Measurements from ENCODE around the gene AGPAT2. TPM values are rescaled to one million over a fixed set of nuclear protein-coding genes. Genes with fewer than 3 reads are reported as not detected.

The AGPAT2 gene
- total RNA-seq, 1 experiment from 2014 or later, result 124 TPM

DNA sequence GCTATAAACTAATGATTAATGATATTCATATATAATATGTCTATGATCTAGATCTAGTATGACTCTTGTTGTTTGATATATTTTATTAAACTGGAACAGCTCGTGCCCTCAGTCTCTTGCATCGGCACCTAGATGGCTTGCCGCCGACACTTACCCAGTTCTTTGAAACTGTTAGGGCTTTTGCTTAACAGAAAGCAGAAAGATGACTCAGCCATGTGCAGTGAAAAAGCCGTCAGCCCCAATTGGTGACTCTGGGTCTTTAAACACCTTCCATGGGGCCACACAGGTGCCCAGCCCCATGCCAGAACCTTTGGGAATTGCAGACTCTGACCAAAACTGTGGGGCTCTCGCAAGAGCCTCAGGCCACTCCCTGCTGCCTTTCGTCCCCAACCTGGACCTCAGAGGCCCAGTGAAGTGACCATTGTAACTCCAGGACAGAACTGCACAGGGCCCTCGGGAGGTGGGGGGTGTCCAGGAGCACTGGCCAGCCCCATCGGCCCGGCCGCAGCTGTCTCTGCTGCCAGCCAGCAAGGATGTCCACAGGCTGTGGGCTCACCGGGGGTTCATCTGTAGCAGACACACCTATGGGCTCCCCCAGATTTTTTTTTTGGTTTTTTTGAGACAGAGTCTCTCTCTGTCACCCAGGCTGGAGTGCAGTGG, 47.7 kb upstream of the AGPAT2 start:
- peaks cover 17% of the 10 kb centered on the region for H3F3A ChIP-seq (ENCODE audit: insufficient read depth, low read depth)
- H3K4me1 ChIP-seq (replicated peaks; ENCODE audit: insufficient read depth), result no peaks in the 10 kb centered on the region
- H3K27ac ChIP-seq, result no peak overlapping the region
- H4K20me1 ChIP-seq (ENCODE audit: insufficient read depth), result no peaks in the 10 kb centered on the region
- ChIA-PET POLR2A (ENCODE audit: unreplicated experiment) (interaction anchor here (0.7 kb wide), 1 partner anchor 12 kb away, joined by 3 read pairs; no protein-coding TSS in a partner anchor), CTCF (no interaction called here)
- H2AFZ ChIP-seq, result no peak overlapping the region
- no peak overlapping the region for H3K4me2 ChIP-seq
- no peaks in the 10 kb centered on the region for H3K36me3 ChIP-seq (ENCODE audit: low read depth)
- H3K27me3 ChIP-seq (ENCODE audit: insufficient read depth, low read depth), result peaks cover 24% of the 10 kb centered on the region
- no peak for DNase-seq
- BruUV-seq (replicated peaks), result no TSS peak
- no peak for TF ChIP-seq EZH2 (IDR thresholded peaks at IDR 0.05; ENCODE audit: low read depth)
- TF ChIP-seq, protein P1, sequence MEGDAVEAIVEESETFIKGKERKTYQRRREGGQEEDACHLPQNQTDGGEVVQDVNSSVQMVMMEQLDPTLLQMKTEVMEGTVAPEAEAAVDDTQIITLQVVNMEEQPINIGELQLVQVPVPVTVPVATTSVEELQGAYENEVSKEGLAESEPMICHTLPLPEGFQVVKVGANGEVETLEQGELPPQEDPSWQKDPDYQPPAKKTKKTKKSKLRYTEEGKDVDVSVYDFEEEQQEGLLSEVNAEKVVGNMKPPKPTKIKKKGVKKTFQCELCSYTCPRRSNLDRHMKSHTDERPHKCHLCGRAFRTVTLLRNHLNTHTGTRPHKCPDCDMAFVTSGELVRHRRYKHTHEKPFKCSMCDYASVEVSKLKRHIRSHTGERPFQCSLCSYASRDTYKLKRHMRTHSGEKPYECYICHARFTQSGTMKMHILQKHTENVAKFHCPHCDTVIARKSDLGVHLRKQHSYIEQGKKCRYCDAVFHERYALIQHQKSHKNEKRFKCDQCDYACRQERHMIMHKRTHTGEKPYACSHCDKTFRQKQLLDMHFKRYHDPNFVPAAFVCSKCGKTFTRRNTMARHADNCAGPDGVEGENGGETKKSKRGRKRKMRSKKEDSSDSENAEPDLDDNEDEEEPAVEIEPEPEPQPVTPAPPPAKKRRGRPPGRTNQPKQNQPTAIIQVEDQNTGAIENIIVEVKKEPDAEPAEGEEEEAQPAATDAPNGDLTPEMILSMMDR (conservative IDR thresholded peaks at IDR 0.05), result no peak
- H3K4me3 ChIP-seq, result no peak overlapping the region
- no peaks in the 10 kb centered on the region for H3K9me2 ChIP-seq (ENCODE audit: insufficient read depth)
- no peaks in the 10 kb centered on the region for H3K9me3 ChIP-seq (ENCODE audit: insufficient read depth, low read depth)
- intact Hi-C loops (cut with micrococcal nuclease; ENCODE audit: unreplicated experiment), result no loop called here
- H3K79me2 ChIP-seq (ENCODE audit: low read depth), result peaks cover 16% of the 10 kb centered on the region

DNA sequence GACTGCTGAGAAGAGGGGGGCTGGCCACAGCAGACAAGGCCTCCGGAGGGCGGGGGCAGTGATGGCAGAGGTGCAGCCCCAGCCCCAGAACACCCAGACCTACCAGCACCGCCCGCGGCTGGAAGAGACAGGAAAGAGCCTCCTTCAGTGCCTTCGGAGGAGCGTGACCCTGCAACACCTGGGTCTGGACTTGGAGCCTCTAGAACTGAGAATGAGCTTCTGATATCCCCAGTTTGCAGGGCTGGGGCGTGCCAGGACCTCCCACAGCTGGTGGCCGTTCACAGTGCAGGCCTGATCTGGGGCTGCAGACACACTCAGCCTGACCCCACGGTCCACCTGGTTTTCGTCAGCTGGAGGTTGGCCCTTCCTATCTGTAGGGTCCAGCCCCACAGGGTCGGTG, 46.4 kb upstream of the AGPAT2 start:
- peaks cover 10% of the 10 kb centered on the region for H3K27me3 ChIP-seq (ENCODE audit: insufficient read depth, low read depth)
- DNase-seq, result no peak
- no peak overlapping the region for H2AFZ ChIP-seq
- H3K4me2 ChIP-seq, result no peak overlapping the region
- no peak overlapping the region for H3K4me3 ChIP-seq
- H3K9me2 ChIP-seq (ENCODE audit: insufficient read depth), result no peaks in the 10 kb centered on the region
- TF ChIP-seq EZH2 (IDR thresholded peaks at IDR 0.05; ENCODE audit: low read depth), result no peak
- TF ChIP-seq, protein P1 (conservative IDR thresholded peaks at IDR 0.05), result no peak
- no TSS peak for BruUV-seq (replicated peaks)
- CTCF ChIA-PET, result no interaction called here
- intact Hi-C loops (cut with micrococcal nuclease; ENCODE audit: unreplicated experiment), result no loop called here
- peaks cover 20% of the 10 kb centered on the region for H3F3A ChIP-seq (ENCODE audit: insufficient read depth, low read depth)
- H3K9me3 ChIP-seq (ENCODE audit: insufficient read depth, low read depth), result no peaks in the 10 kb centered on the region
- no peaks in the 10 kb centered on the region for H4K20me1 ChIP-seq (ENCODE audit: insufficient read depth)
- H3K79me2 ChIP-seq (ENCODE audit: low read depth), result peaks cover 30% of the 10 kb centered on the region
- H3K36me3 ChIP-seq (ENCODE audit: low read depth), result no peaks in the 10 kb centered on the region
- peaks cover 8% of the 10 kb centered on the region; the same call in 1 of the 2 replicates for H3K4me1 ChIP-seq (replicated peaks; ENCODE audit: insufficient read depth)
- POLR2A ChIA-PET (ENCODE audit: unreplicated experiment), result no interaction called here
- H3K27ac ChIP-seq, result no peak overlapping the region

DNA sequence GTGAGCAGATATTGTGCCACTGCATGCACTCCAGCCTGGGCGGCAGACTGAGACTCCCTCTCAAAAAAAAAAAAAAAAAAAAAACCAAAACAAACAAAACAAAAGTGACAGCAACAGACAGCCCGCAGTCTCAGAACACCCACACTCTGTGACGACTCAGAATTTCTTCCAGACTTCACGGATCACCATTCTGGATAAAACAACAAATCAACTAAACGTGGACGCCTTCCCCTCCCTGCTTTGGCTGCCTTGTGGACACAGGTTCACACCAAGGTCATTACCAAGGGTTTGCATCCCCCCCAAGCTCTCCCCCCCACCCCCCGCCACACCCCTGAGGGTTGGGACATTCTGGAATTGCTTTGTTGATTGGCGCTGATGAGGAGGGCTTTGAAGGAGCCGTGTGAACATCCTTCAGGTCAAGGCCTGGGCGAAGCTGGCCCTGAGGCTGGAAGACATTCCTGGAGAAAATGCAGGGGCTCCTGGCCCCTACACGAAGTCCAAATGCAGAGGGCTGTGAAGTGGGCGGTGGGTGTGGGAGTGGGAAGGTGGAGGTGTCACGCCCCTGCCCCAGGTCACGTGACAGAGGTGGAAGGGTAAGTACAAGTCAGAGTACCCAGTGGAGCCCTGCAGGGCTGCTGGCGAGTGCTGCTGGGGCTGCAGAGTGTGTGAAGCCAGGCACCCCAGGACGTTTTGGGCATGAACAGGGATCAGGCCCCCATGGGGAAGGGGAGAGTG, 45.4 kb upstream of the AGPAT2 start:
- Histone ChIP-seq H3K79me2 (ENCODE audit: low read depth) (peaks cover 36% of the 10 kb centered on the region), H3K9me3 (ENCODE audit: insufficient read depth, low read depth) (no peaks in the 10 kb centered on the region), H3K27me3 (ENCODE audit: insufficient read depth, low read depth) (no peaks in the 10 kb centered on the region; the same call in 1 of the 2 replicates), H3K27ac (no peak overlapping the region), H3K4me1 (replicated peaks; ENCODE audit: insufficient read depth) (peaks cover 8% of the 10 kb centered on the region; the same call in 1 of the 2 replicates), H3K36me3 (ENCODE audit: low read depth) (no peaks in the 10 kb centered on the region), H4K20me1 (ENCODE audit: insufficient read depth) (no peaks in the 10 kb centered on the region), H3K4me2 (no peak overlapping the region), H3K9me2 (ENCODE audit: insufficient read depth) (no peaks in the 10 kb centered on the region), H3F3A (ENCODE audit: insufficient read depth, low read depth) (peaks cover 21% of the 10 kb centered on the region), H3K4me3 (no peak overlapping the region), H2AFZ (no peak overlapping the region)
- intact Hi-C loops (cut with micrococcal nuclease; ENCODE audit: unreplicated experiment), result no loop called here
- TF ChIP-seq, protein P1 (conservative IDR thresholded peaks at IDR 0.05), result no peak
- TF ChIP-seq EZH2 (IDR thresholded peaks at IDR 0.05; ENCODE audit: low read depth), result no peak
- POLR2A ChIA-PET (ENCODE audit: unreplicated experiment), result no interaction called here
- BruUV-seq (replicated peaks), result no TSS peak
- CTCF ChIA-PET, result interaction anchor here (0.6 kb wide), 1 partner anchor 35 kb away, joined by 8 read pairs; no protein-coding TSS in a partner anchor
- no peak for DNase-seq
